A549 (cell line): ENCODE measurements around the gene FABP2. TPM values are rescaled to one million over a fixed set of nuclear protein-coding genes. Genes with fewer than 3 reads are reported as not detected.

ENCODE experiments used
- ATAC-seq, 2 experiments: fragments of 200-7000 bp in 1 of 2; fragments of >200 bp in 1 of 2; cut with Nextera tagmentation in 1 of 2; cut with Tn5 transposase in 1 of 2; 3 replicates each; pipeline versions ENCODE4 v1.8.0 to v1.9.1; 2018 to 2020; ENCODE audit warnings: mild to moderate bottlenecking in 1 of 2, moderate library complexity in 1 of 2
- CTCF ChIA-PET: fragments of 300-600 bp; sonication (Branson Sonifier 250); formaldehyde crosslinking; extraction: SDS; loops from one replicate; lab custom pipeline; 2021; ENCODE audit warnings: antibody characterized with exemption, inconsistent platforms; lab: Yijun Ruan, JAX
- POLR2A ChIA-PET: fragments of 350-600 bp; formaldehyde crosslinking; extraction: SDS; loops from one replicate; lab custom pipeline; 2021; ENCODE audit warnings: antibody characterized with exemption, inconsistent platforms; lab: Yijun Ruan, JAX
- DNase-seq, 2 experiments: peaks; one replicate each; pipeline versions ENCODE4 v3.0.0 to v3.0.0-alpha.2; 2011 to 2016; ENCODE audit warnings: low read depth in 1 of 2, low spot score in 1 of 2
- FAIRE-seq: peaks from 2 replicates; lab custom pipeline; 2011; peaks lifted over from hg19 to GRCh38; lab: Jason Lieb, UNC
- H3K27ac ChIP-seq, 2 experiments: fragments of >200 bp; sonication (Bioruptor Twin); formaldehyde crosslinking; 3 replicates each; pipeline ENCODE4 v1.5.1; 2016 to 2017
- H3K4me1 ChIP-seq: fragments of >200 bp; sonication (Bioruptor Twin); formaldehyde crosslinking; 3 replicates; pipeline ENCODE4 v1.6.1; 2016
- H3K4me2 ChIP-seq: fragments of >200 bp; sonication (Bioruptor Twin); formaldehyde crosslinking; 3 replicates; pipeline ENCODE4 v1.6.1; 2016
- H3K4me3 ChIP-seq: fragments of >200 bp; sonication (Bioruptor Twin); formaldehyde crosslinking; 3 replicates; pipeline ENCODE4 v1.5.1; 2016
- H3K9me3 ChIP-seq: fragments of >200 bp; sonication (Bioruptor Twin); formaldehyde crosslinking; 3 replicates; pipeline ENCODE4 v1.6.1; 2016
- BCL3 ChIP-seq: fragments of >200 bp; sonication (Bioruptor Twin); formaldehyde crosslinking; IDR thresholded peaks from 3 replicates; pipeline ENCODE4 v1.6.1; 2016
- BHLHE40 ChIP-seq: IDR thresholded peaks from 2 replicates; pipeline ENCODE4 v1.6.1; 2012; ENCODE audit warnings: low read depth, low read length, inconsistent platforms
- CBX2 ChIP-seq: fragments of 200-600 bp; sonication (generic); IDR thresholded peaks from 2 replicates; pipeline ENCODE4 v1.6.1; 2016; ENCODE audit warnings: low read depth, mild to moderate bottlenecking, borderline replicate concordance
- CBX8 ChIP-seq: fragments of 200-600 bp; sonication (generic); IDR thresholded peaks from 2 replicates; pipeline ENCODE4 v1.6.1; 2016
- CHD4 ChIP-seq: fragments of 200-600 bp; sonication (generic); IDR thresholded peaks from 2 replicates; pipeline ENCODE4 v1.6.1; 2016; ENCODE audit warnings: antibody characterized with exemption, mild to moderate bottlenecking, borderline replicate concordance
- ELK1 ChIP-seq: fragments of 150-350 bp; IDR thresholded peaks from 2 replicates; pipeline ENCODE4 v1.6.1; 2014; ENCODE audit warnings: low read depth, mild to moderate bottlenecking, low read length
- EP300 ChIP-seq, 2 experiments: fragments of >200 bp; sonication (Bioruptor Twin); formaldehyde crosslinking; IDR thresholded peaks; 2 replicates in 1 of 2; 3 replicates in 1 of 2; pipeline ENCODE4 v1.6.1; 2016 to 2017
- GATA3 ChIP-seq: IDR thresholded peaks from 2 replicates; pipeline ENCODE4 v1.6.1; 2012; ENCODE audit warnings: borderline replicate concordance
- HMGXB4 ChIP-seq: fragments of 250-450 bp; sonication (Bioruptor Pico); IDR thresholded peaks from 2 replicates; pipeline ENCODE4 v1.5.0; 2021; ENCODE audit warnings: mild to moderate bottlenecking, moderate library complexity, borderline replicate concordance
- HOXA7 ChIP-seq: fragments of 250-450 bp; sonication (Bioruptor Pico); IDR thresholded peaks from 2 replicates; pipeline ENCODE4 v1.5.0; 2020; ENCODE audit warnings: mild to moderate bottlenecking, moderate library complexity
- HOXB5 ChIP-seq: fragments of 250-450 bp; sonication (Bioruptor Pico); IDR thresholded peaks from 2 replicates; pipeline ENCODE4 v1.5.0; 2020; ENCODE audit warnings: mild to moderate bottlenecking, moderate library complexity
- JUNB ChIP-seq: fragments of >200 bp; sonication (Bioruptor Twin); formaldehyde crosslinking; IDR thresholded peaks from 2 replicates; pipeline ENCODE4 v1.6.1; 2016
- KDM1A ChIP-seq: fragments of 200-600 bp; sonication (generic); IDR thresholded peaks from 2 replicates; pipeline ENCODE4 v1.6.1; 2016; ENCODE audit warnings: low read depth, mild to moderate bottlenecking
- MAFK ChIP-seq: fragments of 450-650 bp; IDR thresholded peaks from 2 replicates; pipeline ENCODE4 v1.6.1; 2014; ENCODE audit not compliant: partially characterized antibody
- MYC ChIP-seq: IDR thresholded peaks from 2 replicates; pipeline ENCODE4 v1.6.1; 2012; ENCODE audit warnings: mild to moderate bottlenecking, inconsistent platforms, low read length, improper control_type of control experiment, borderline replicate concordance
- NR3C1 ChIP-seq: fragments of >200 bp; sonication (Bioruptor Twin); formaldehyde crosslinking; IDR thresholded peaks from 3 replicates; pipeline ENCODE4 v1.6.1; 2017
- REST ChIP-seq: fragments of 200-600 bp; sonication (generic); IDR thresholded peaks from 2 replicates; pipeline ENCODE4 v1.6.1; 2016; ENCODE audit warnings: antibody characterized with exemption, mild to moderate bottlenecking, moderate library complexity
- SMC3 ChIP-seq: fragments of >200 bp; sonication (Bioruptor Twin); formaldehyde crosslinking; IDR thresholded peaks from 3 replicates; pipeline ENCODE4 v1.6.1; 2018; ENCODE audit warnings: inconsistent platforms
- TP53 ChIP-seq: fragments of 250-450 bp; sonication (Bioruptor Pico); IDR thresholded peaks from 2 replicates; pipeline ENCODE4 v1.5.0; 2021; ENCODE audit warnings: mild to moderate bottlenecking, moderate library complexity
- ZFP36 ChIP-seq: fragments of 450-650 bp; IDR thresholded peaks from 2 replicates; pipeline ENCODE4 v1.6.1; 2014; ENCODE audit warnings: borderline replicate concordance; ENCODE audit not compliant: partially characterized antibody
- ZNF302 ChIP-seq: fragments of 250-450 bp; sonication (Bioruptor Pico); IDR thresholded peaks from 2 replicates; pipeline ENCODE4 v1.9.0; 2021; ENCODE audit warnings: inconsistent platforms, mild to moderate bottlenecking, moderate library complexity
- ZSCAN20 ChIP-seq: fragments of 250-450 bp; sonication (Bioruptor Pico); IDR thresholded peaks from 2 replicates; pipeline ENCODE4 v1.8.0; 2022; ENCODE audit warnings: mild to moderate bottlenecking, moderate library complexity
- WGBS: methylation state at CpG from one replicate; pipeline ENCODE4 v1.1.6; 2017; ENCODE audit errors: missing lambda C conversion rate; 5-methylcytosine and 5-hydroxymethylcytosine counted together
- polyA plus RNA-seq, 4 experiments: library from polyadenylated mRNA; depleted of rRNA in 3 of 4; stranded (reverse); fragments of >200 nt; fragmentation: RNase III in 1 of 4; extraction: RNeasy Plus Mini Kit Qiagen cat#74134 plus additional on column Dnase treatment in 1 of 4; gene quantifications; 2 replicates in 3 of 4; 3 replicates in 1 of 4; pipeline ENCODE4 v1.2.3, GENCODE V29; 2011 to 2017

Gene FABP2
- polyA plus RNA-seq, 2 of the 4 experiments (the other 2 are of a cell fraction) = not detected

- Histone ChIP-seq H3K4me2 (no peak overlapping the region), H3K9me3 (no peaks in the 10 kb centered on the region), H3K27ac (no peak overlapping the region), H3K4me3 (no peak overlapping the region), H3K4me1 (no peaks in the 10 kb centered on the region)
- ATAC-seq (no peak), FAIRE-seq (no peak), DNase-seq (no peak)
- ChIA-PET CTCF (interaction anchor here (1.3 kb wide), 1 partner anchor 299 kb away, joined by 3 read pairs; the partner anchor contains the start of gene PDE5A), POLR2A (no interaction called here)
- WGBS = 71% methylated on average over 2 of the region's 2 CpGs
- TF ChIP-seq KDM1A = no peak
- no peak for TF ChIP-seq CBX8
- no peak for TF ChIP-seq HOXA7 (CRISPR knock-in tag)
- TF ChIP-seq ELK1 = no peak
- no peak for TF ChIP-seq ZFP36
- no peak for TF ChIP-seq MAFK
- no peak for TF ChIP-seq GATA3
- no peak for TF ChIP-seq CHD4
- TF ChIP-seq BCL3 = no peak
- no peak for TF ChIP-seq JUNB
- no peak for TF ChIP-seq CBX2
- TF ChIP-seq NR3C1 = no peak
- TF ChIP-seq MYC = no peak
- TF ChIP-seq HMGXB4 = no peak
Observed at GRCh38 chr4:119329835-119330620, 8.1 kb upstream of the FABP2 start.

- Histone ChIP-seq H3K4me2 (no peak overlapping the region), H3K4me1 (no peaks in the 10 kb centered on the region), H3K27ac (no peak overlapping the region), H3K9me3 (no peaks in the 10 kb centered on the region), H3K4me3 (no peak overlapping the region)
- ATAC-seq = no peak
- no peak for DNase-seq
- no peak for TF ChIP-seq BCL3
- no peak for TF ChIP-seq TP53 (CRISPR knock-in tag)
- TF ChIP-seq GATA3 = no peak
- TF ChIP-seq CBX8 = no peak
- TF ChIP-seq ZSCAN20 (CRISPR knock-in tag) = no peak
- no peak for TF ChIP-seq MYC
- TF ChIP-seq SMC3 = no peak
- TF ChIP-seq BHLHE40 = no peak
- TF ChIP-seq NR3C1 = no peak
- TF ChIP-seq ZNF302 = no peak
- TF ChIP-seq REST = no peak
- TF ChIP-seq EP300 (IDR thresholded peaks at IDR 0.05) = no peak
- TF ChIP-seq HOXB5 (CRISPR knock-in tag) = no peak
- TF ChIP-seq ELK1 = no peak
- no peak for TF ChIP-seq MAFK
- no peak for FAIRE-seq
- CTCF ChIA-PET = interaction anchor here (1.3 kb wide), 1 partner anchor 300 kb away, joined by 3 read pairs; the partner anchor contains the start of gene PDE5A
- 42% methylated on average over 2 of the region's 2 CpGs for WGBS
- POLR2A ChIA-PET = no interaction called here
Observed at GRCh38 chr4:119328695-119329094, 6.8 kb upstream of the FABP2 start.
